GM12875 (cell line): ENCODE data around the gene TRIO.

Experiments used
- H3K4me3 ChIP-seq: one replicate; pipeline ENCODE4 v1.5.1; 2011; ENCODE audit warnings: low read depth, low read length, control low read depth
- CTCF ChIP-seq: IDR thresholded peaks from 2 replicates; pipeline ENCODE4 v1.5.1; 2011; ENCODE audit warnings: low read depth, mild to moderate bottlenecking, control low read depth, inconsistent platforms, low read length, moderate library complexity, borderline replicate concordance; ENCODE audit not compliant: insufficient read depth

Gene TRIO

GRCh38 chr5:14330291-14330690 is 187.1 kb downstream of the TRIO start:
- H3K4me3 ChIP-seq = no peak overlapping the region
- TF ChIP-seq CTCF = no peak

DNA sequence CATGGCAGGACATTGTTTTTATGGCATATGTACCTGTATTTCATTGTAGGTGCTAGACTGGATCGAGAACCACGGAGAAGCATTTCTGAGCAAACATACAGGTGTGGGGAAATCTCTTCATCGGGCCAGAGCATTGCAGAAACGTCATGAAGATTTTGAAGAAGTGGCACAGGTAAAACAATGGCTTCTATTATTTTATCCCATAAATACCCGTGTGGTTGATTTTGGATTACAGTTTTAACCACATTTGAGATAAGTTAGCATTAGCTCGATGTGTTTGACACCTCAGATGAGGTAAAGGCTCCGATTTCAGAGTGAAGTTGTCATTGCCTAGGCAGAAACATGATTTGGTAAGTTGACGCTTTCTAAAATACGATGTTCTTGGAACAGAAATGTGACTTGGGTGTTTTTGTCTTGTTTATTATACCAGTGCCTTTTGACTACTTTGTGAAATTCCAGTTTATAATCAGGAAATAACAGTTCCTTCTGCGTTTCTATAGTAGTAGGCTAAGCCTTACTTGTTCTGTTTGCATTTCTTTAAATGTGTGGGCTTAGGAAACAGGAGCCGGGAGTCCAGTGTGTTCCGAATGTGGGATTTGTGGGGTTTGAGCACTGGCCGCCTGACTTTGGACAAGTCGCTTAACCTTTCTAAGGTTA is 187.7 kb downstream of the TRIO start:
- H3K4me3 ChIP-seq = no peak overlapping the region
- no peak for TF ChIP-seq CTCF

- TF ChIP-seq CTCF = no peak
- H3K4me3 ChIP-seq = no peak overlapping the region
Measured at GRCh38 chr5:14331386-14331781, 188.2 kb downstream of the TRIO start.

DNA sequence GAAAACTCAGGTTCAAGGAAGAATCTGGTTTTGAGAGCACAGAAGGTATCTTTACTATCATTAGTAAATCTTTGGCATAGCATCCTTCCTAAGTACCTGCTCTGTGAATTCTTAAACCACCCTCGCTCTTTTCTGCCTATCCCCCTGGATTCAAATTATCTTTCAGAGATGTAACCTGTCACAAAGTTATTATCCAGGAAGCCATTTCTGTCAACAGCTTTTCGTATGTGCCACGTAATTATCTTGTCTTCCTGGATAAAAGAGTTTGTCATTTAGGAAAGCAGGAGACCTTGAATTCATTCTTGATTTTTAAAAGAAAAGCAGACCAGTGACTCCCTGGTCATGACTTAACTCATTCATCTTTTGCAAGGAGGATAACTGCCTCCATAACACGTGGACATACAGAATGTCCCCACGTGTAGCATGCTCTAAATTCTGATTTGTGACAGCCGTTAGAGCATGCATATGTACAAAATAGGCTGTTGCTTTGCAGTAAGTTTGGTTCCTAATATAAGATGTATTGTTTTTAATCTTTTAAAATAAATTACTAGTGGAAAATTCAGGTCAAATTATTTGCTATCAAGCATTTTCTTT is 189.0 kb downstream of the TRIO start:
- TF ChIP-seq CTCF = no peak
- H3K4me3 ChIP-seq = no peak overlapping the region

- no peak for TF ChIP-seq CTCF
- no peak overlapping the region for H3K4me3 ChIP-seq
Measured at GRCh38 chr5:14332746-14333145, 189.6 kb downstream of the TRIO start.

DNA sequence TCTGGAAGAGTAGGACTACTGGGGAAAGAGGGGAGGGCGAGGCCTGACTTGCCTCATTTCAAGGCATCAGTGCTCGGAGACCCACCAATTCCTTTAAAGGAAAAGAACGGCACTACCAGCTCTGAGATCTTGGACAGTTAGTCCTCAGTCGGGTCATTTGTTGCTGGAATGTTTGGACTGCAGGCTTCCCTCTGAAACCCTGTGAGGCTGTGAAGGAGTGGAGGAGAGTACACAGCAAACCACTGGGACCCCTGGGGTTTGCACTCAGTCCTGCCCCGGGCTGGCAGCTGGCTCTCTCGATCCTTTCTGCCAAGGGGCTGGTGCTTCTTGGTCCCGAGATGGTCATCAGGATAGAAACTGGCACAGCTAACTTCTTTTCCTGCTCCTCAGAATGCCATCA is 194.5 kb downstream of the TRIO start:
- no peak for TF ChIP-seq CTCF
- H3K4me3 ChIP-seq = no peak overlapping the region

GRCh38 chr5:14339468-14339867 is 196.3 kb downstream of the TRIO start:
- TF ChIP-seq CTCF = no peak

More at GRCh38 chr5:14339468-14339867, 196.3 kb downstream of the TRIO start:
- H3K4me3 ChIP-seq = no peak overlapping the region
